Colonic mucosa (tissue), 4 donors: ENCODE data around the gene EDN3. TPM values are rescaled to one million over a fixed set of nuclear protein-coding genes. Genes with fewer than 3 reads are reported as not detected.

ENCODE experiments used
- DNase-seq: peaks from one replicate; pipeline ENCODE4 v3.0.0-alpha.2; 2020
- H3K27ac ChIP-seq: fragments of 200-600 bp; one replicate; pipeline ENCODE4 v1.8.0; 2021
- H3K27me3 ChIP-seq: fragments of 200-600 bp; one replicate; pipeline ENCODE4 v1.8.0; 2021
- H3K36me3 ChIP-seq: fragments of 200-600 bp; one replicate; pipeline ENCODE4 v1.8.0; 2021
- H3K4me1 ChIP-seq: fragments of 200-600 bp; one replicate; pipeline ENCODE4 v1.8.0; 2021; ENCODE audit warnings: mild to moderate bottlenecking
- H3K4me3 ChIP-seq: fragments of 200-600 bp; one replicate; pipeline ENCODE4 v1.8.0; 2021
- H3K9ac ChIP-seq, 2 donors: one replicate each; pipeline ENCODE4 v1.7.0; 2013; ENCODE audit warnings: control low read depth in 2 of 2, low read depth in 2 of 2, low read length in 2 of 2
- H3K9me3 ChIP-seq: fragments of 200-600 bp; one replicate; pipeline ENCODE4 v1.8.0; 2021
- intact Hi-C: fragments of 100-400 bp; cut with DNase I; formaldehyde crosslinking; loops from one replicate; pipeline ENCODE4 v1.14.1; 2022
- total RNA-seq, 2 donors: library from RNA; stranded (reverse); fragmentation: NEBNext Ultra II Directional in 1 of 2; extraction: Animal tissue kit (Norgen Biotek cat#: 25700) in 1 of 2; gene quantifications; one replicate each; pipeline ENCODE4 v1.2.1, GENCODE V29; 2021
- TF ChIP-seq, protein P1 (sequence below): fragments of 200-600 bp; IDR thresholded peaks from one replicate; pipeline ENCODE4 v1.8.0; 2022; ENCODE audit warnings: antibody characterized with exemption, mild to moderate bottlenecking
- donor health status: healthy.
- donor health status: DM: no; HTN: no; CAD: no.
- donor health status: DM: no; HTN: no; CAD: no.

EDN3 gene
- total RNA-seq, 2 donors from 2014 or later: 11.7 to 28.8 TPM

DNA sequence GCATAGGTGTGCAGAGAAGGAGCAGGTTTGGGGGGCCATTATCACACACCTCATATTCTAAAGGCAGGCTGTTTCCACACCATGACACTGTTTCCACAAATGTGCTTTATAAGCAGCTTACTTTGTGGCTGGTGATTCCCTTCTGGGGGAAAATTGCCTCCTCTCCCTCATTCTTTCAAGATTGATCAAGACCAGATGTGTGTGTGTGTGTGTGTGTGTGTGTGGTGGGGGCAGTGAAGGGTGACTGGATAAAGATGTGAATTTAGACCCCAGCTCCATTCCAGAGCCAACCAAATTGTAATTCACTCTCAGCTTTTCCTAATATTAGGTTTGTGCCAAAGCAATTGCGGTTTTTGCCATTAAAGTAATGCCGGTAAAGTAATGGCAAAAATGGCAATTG lies 45.6 kb downstream of the EDN3 start:
- Histone ChIP-seq H3K9ac (no peak overlapping the region), H3K4me1 (no peaks in the 10 kb centered on the region), H3K27ac (no peak overlapping the region), H3K4me3 (no peak overlapping the region), H3K9me3 (no peaks in the 10 kb centered on the region), H3K36me3 (no peaks in the 10 kb centered on the region), H3K27me3 (no peaks in the 10 kb centered on the region)
- intact Hi-C loops: no loop called here
- TF ChIP-seq, protein P1, sequence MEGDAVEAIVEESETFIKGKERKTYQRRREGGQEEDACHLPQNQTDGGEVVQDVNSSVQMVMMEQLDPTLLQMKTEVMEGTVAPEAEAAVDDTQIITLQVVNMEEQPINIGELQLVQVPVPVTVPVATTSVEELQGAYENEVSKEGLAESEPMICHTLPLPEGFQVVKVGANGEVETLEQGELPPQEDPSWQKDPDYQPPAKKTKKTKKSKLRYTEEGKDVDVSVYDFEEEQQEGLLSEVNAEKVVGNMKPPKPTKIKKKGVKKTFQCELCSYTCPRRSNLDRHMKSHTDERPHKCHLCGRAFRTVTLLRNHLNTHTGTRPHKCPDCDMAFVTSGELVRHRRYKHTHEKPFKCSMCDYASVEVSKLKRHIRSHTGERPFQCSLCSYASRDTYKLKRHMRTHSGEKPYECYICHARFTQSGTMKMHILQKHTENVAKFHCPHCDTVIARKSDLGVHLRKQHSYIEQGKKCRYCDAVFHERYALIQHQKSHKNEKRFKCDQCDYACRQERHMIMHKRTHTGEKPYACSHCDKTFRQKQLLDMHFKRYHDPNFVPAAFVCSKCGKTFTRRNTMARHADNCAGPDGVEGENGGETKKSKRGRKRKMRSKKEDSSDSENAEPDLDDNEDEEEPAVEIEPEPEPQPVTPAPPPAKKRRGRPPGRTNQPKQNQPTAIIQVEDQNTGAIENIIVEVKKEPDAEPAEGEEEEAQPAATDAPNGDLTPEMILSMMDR: no peak
- no peak for DNase-seq

- TF ChIP-seq, protein P1: no peak
- no peak overlapping the region for H3K9ac ChIP-seq
- H3K4me1 ChIP-seq: no peaks in the 10 kb centered on the region
- H3K9me3 ChIP-seq: no peaks in the 10 kb centered on the region
- no peaks in the 10 kb centered on the region for H3K36me3 ChIP-seq
- H3K27me3 ChIP-seq: no peaks in the 10 kb centered on the region
- no peak for DNase-seq
- H3K4me3 ChIP-seq: no peak overlapping the region
- H3K27ac ChIP-seq: no peak overlapping the region
- intact Hi-C loops: no loop called here
Observed at GRCh38 chr20:59349277-59349676, 48.9 kb downstream of the EDN3 start.

- intact Hi-C loops: no loop called here
- H3K27ac ChIP-seq: no peak overlapping the region
- no peaks in the 10 kb centered on the region for H3K4me1 ChIP-seq
- no peak overlapping the region for H3K9ac ChIP-seq
- no peaks in the 10 kb centered on the region for H3K9me3 ChIP-seq
- H3K4me3 ChIP-seq: no peak overlapping the region
- TF ChIP-seq, protein P1: no peak
- H3K27me3 ChIP-seq: no peaks in the 10 kb centered on the region
- no peak for DNase-seq
- no peaks in the 10 kb centered on the region for H3K36me3 ChIP-seq
Observed at GRCh38 chr20:59350330-59351156, 50.1 kb downstream of the EDN3 start.

GRCh38 chr20:59351157-59352040 lies 51.0 kb downstream of the EDN3 start:
- Histone ChIP-seq H3K27me3 (no peaks in the 10 kb centered on the region), H3K4me3 (no peak overlapping the region), H3K36me3 (no peaks in the 10 kb centered on the region), H3K9ac (no peak overlapping the region), H3K4me1 (no peaks in the 10 kb centered on the region), H3K9me3 (no peaks in the 10 kb centered on the region), H3K27ac (no peak overlapping the region)
- TF ChIP-seq, protein P1: no peak
- DNase-seq: peak; percentile 36
- intact Hi-C loops: no loop called here

DNA sequence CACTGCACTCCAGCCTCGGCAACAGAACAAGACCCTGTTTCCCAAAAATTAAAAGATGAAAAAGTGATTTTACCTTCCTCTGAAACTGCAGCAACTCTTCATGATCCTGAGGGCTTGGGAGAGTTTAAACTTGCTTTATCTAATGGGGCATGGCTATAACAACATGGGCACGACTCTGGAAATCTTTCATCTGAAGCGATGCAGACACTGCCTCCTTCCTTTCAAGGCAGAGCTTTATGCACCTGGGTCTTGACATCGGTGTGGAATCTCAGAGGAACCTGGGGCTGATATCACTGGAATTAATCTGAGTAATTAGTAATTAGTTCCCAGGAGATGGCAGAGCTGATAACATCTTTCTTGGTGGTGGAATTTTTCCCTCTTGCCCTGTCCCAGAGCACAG lies 52.1 kb downstream of the EDN3 start:
- intact Hi-C loops: no loop called here
- Histone ChIP-seq H3K9ac (no peak overlapping the region), H3K27ac (no peak overlapping the region), H3K27me3 (no peaks in the 10 kb centered on the region), H3K4me1 (no peaks in the 10 kb centered on the region), H3K4me3 (no peak overlapping the region), H3K9me3 (no peaks in the 10 kb centered on the region), H3K36me3 (no peaks in the 10 kb centered on the region)
- DNase-seq: no peak
- TF ChIP-seq, protein P1: no peak
